Measurements from ENCODE around the gene TFDP1. TPM values are rescaled to one million over a fixed set of nuclear protein-coding genes. Genes with fewer than 3 reads are reported as not detected.

TFDP1 gene
- total RNA-seq, 2 experiments from 2014 or later, result 152 to 153 TPM

- H3K9me3 Mint-ChIP-seq, result no peaks in the 10 kb centered on the region
- DNase-seq, result no peak
- no peak overlapping the region for H3K4me3 Mint-ChIP-seq
- no peak overlapping the region for H3K27ac Mint-ChIP-seq
- H3K36me3 Mint-ChIP-seq (ENCODE audit: low read depth), result peaks cover 23% of the 10 kb centered on the region
- ChIA-PET POLR2A (no interaction called here), CTCF (no interaction called here)
- no peaks in the 10 kb centered on the region for H3K27me3 Mint-ChIP-seq
- peaks cover 19% of the 10 kb centered on the region for H3K4me1 Mint-ChIP-seq
These were observed 60.8 kb downstream of the TFDP1 start for GRCh38 chr13:113645329-113645728.

GRCh38 chr13:113646376-113646775 lies 61.8 kb downstream of the TFDP1 start:
- H3K36me3 Mint-ChIP-seq (ENCODE audit: low read depth), result peaks cover 15% of the 10 kb centered on the region
- no peaks in the 10 kb centered on the region for H3K9me3 Mint-ChIP-seq
- no peaks in the 10 kb centered on the region for H3K27me3 Mint-ChIP-seq
- no peak overlapping the region for H3K27ac Mint-ChIP-seq
- no peak overlapping the region for H3K4me3 Mint-ChIP-seq
- DNase-seq, result no peak
- ChIA-PET POLR2A (no interaction called here), CTCF (no interaction called here)
- peaks cover 19% of the 10 kb centered on the region for H3K4me1 Mint-ChIP-seq

- ChIA-PET CTCF (no interaction called here), POLR2A (no interaction called here)
- Mint-ChIP-seq H3K4me1 (peaks cover 19% of the 10 kb centered on the region), H3K27me3 (no peaks in the 10 kb centered on the region), H3K27ac (no peak overlapping the region), H3K36me3 (ENCODE audit: low read depth) (peaks cover 11% of the 10 kb centered on the region), H3K9me3 (no peaks in the 10 kb centered on the region), H3K4me3 (no peak overlapping the region)
- DNase-seq, result no peak
These were observed 62.4 kb downstream of the TFDP1 start for GRCh38 chr13:113646921-113647340.

GRCh38 chr13:113647351-113648215 lies 63.0 kb downstream of the TFDP1 start:
- peak overlapping the region; percentile 19 for H3K27ac Mint-ChIP-seq
- no peaks in the 10 kb centered on the region for H3K27me3 Mint-ChIP-seq
- POLR2A ChIA-PET, result no interaction called here
- no peak overlapping the region for H3K4me3 Mint-ChIP-seq
- DNase-seq, result no peak
- peaks cover 19% of the 10 kb centered on the region for H3K4me1 Mint-ChIP-seq
- CTCF ChIA-PET, result no interaction called here
- H3K36me3 Mint-ChIP-seq (ENCODE audit: low read depth), result peaks cover 4% of the 10 kb centered on the region
- H3K9me3 Mint-ChIP-seq, result no peaks in the 10 kb centered on the region

GRCh38 chr13:113648216-113648610 lies 63.7 kb downstream of the TFDP1 start:
- peaks cover 19% of the 10 kb centered on the region for H3K4me1 Mint-ChIP-seq
- no peaks in the 10 kb centered on the region for H3K27me3 Mint-ChIP-seq
- ChIA-PET CTCF (no interaction called here), POLR2A (no interaction called here)
- H3K9me3 Mint-ChIP-seq, result no peaks in the 10 kb centered on the region
- no peaks in the 10 kb centered on the region for H3K36me3 Mint-ChIP-seq (ENCODE audit: low read depth)
- H3K4me3 Mint-ChIP-seq, result no peak overlapping the region
- no peak overlapping the region for H3K27ac Mint-ChIP-seq
- DNase-seq, result no peak

- no peak for DNase-seq
- Mint-ChIP-seq H3K4me3 (no peak overlapping the region), H3K27ac (no peak overlapping the region), H3K9me3 (no peaks in the 10 kb centered on the region), H3K4me1 (peaks cover 19% of the 10 kb centered on the region), H3K36me3 (ENCODE audit: low read depth) (no peaks in the 10 kb centered on the region), H3K27me3 (no peaks in the 10 kb centered on the region)
- CTCF ChIA-PET, result no interaction called here
- POLR2A ChIA-PET, result no interaction called here
These were observed 64.7 kb downstream of the TFDP1 start for GRCh38 chr13:113649212-113649611.

GRCh38 chr13:113650275-113650674 lies 65.7 kb downstream of the TFDP1 start:
- POLR2A ChIA-PET, result no interaction called here
- H3K27me3 Mint-ChIP-seq, result no peaks in the 10 kb centered on the region

GRCh38 chr13:113650731-113651148 lies 66.2 kb downstream of the TFDP1 start:
- Mint-ChIP-seq H3K27ac (no peak overlapping the region), H3K36me3 (ENCODE audit: low read depth) (no peaks in the 10 kb centered on the region), H3K4me3 (no peak overlapping the region), H3K27me3 (no peaks in the 10 kb centered on the region), H3K9me3 (no peaks in the 10 kb centered on the region), H3K4me1 (peaks cover 18% of the 10 kb centered on the region)
- no peak for DNase-seq
- ChIA-PET POLR2A (no interaction called here), CTCF (no interaction called here)

More at GRCh38 chr13:113650275-113650674, 65.7 kb downstream of the TFDP1 start:
- CTCF ChIA-PET, result no interaction called here
- Mint-ChIP-seq H3K36me3 (ENCODE audit: low read depth) (no peaks in the 10 kb centered on the region), H3K4me3 (no peak overlapping the region), H3K4me1 (peaks cover 19% of the 10 kb centered on the region), H3K9me3 (no peaks in the 10 kb centered on the region), H3K27ac (no peak overlapping the region)
- DNase-seq, result no peak

GRCh38 chr13:113651511-113652403 lies 67.2 kb downstream of the TFDP1 start:
- Mint-ChIP-seq H3K4me3 (no peak overlapping the region), H3K9me3 (no peaks in the 10 kb centered on the region), H3K27ac (no peak overlapping the region), H3K27me3 (no peaks in the 10 kb centered on the region), H3K4me1 (peaks cover 9% of the 10 kb centered on the region), H3K36me3 (ENCODE audit: low read depth) (no peaks in the 10 kb centered on the region)
- CTCF ChIA-PET, result no interaction called here
- DNase-seq, result no peak
- POLR2A ChIA-PET, result no interaction called here

GRCh38 chr13:113652404-113653263 lies 68.1 kb downstream of the TFDP1 start:
- no peak overlapping the region for H3K27ac Mint-ChIP-seq
- peaks cover 2% of the 10 kb centered on the region for H3K4me1 Mint-ChIP-seq
- POLR2A ChIA-PET, result no interaction called here
- DNase-seq, result no peak
- CTCF ChIA-PET, result no interaction called here
- no peaks in the 10 kb centered on the region for H3K27me3 Mint-ChIP-seq
- H3K4me3 Mint-ChIP-seq, result no peak overlapping the region
- no peaks in the 10 kb centered on the region for H3K9me3 Mint-ChIP-seq
- H3K36me3 Mint-ChIP-seq (ENCODE audit: low read depth), result no peaks in the 10 kb centered on the region

- POLR2A ChIA-PET, result no interaction called here
- no peak overlapping the region for H3K4me3 Mint-ChIP-seq
- CTCF ChIA-PET, result no interaction called here
- H3K27ac Mint-ChIP-seq, result no peak overlapping the region
- no peaks in the 10 kb centered on the region for H3K9me3 Mint-ChIP-seq
- H3K36me3 Mint-ChIP-seq (ENCODE audit: low read depth), result no peaks in the 10 kb centered on the region
- H3K4me1 Mint-ChIP-seq, result no peaks in the 10 kb centered on the region
- no peak for DNase-seq
- H3K27me3 Mint-ChIP-seq, result no peaks in the 10 kb centered on the region
These were observed 69.0 kb downstream of the TFDP1 start for GRCh38 chr13:113653264-113654174.

- H3K9me3 Mint-ChIP-seq, result no peaks in the 10 kb centered on the region
- no peak for DNase-seq
- no peaks in the 10 kb centered on the region for H3K27me3 Mint-ChIP-seq
- H3K36me3 Mint-ChIP-seq (ENCODE audit: low read depth), result no peaks in the 10 kb centered on the region
- ChIA-PET POLR2A (no interaction called here), CTCF (no interaction called here)
- H3K4me1 Mint-ChIP-seq, result no peaks in the 10 kb centered on the region
- no peak overlapping the region for H3K27ac Mint-ChIP-seq
- H3K4me3 Mint-ChIP-seq, result no peak overlapping the region
These were observed 69.6 kb downstream of the TFDP1 start for GRCh38 chr13:113654175-113654560.

All from activated CD4-positive, alpha-beta T cell treated with anti-CD3 and anti-CD28 coated beads, Interleukin-2, amount 10 ng/mL, durations not matched to agents 7 days and 5 days (primary cell).